WTC11 (cell line): Measurements from ENCODE around the gene AKAP13.

ENCODE experiments used
- FOXJ3 ChIP-seq: sonication (generic); formaldehyde crosslinking; IDR thresholded peaks from 2 replicates; pipeline ENCODE4 v1.9.0; 2021; ENCODE audit warnings: missing genetic modification reagents, mild to moderate bottlenecking, borderline replicate concordance
- GABPB1 ChIP-seq: sonication (generic); formaldehyde crosslinking; IDR thresholded peaks from 2 replicates; pipeline ENCODE4 v1.8.1; 2023; ENCODE audit warnings: mild to moderate bottlenecking, missing genetic modification reagents
- TF ChIP-seq, protein P1 (sequence below): fragments of 200-600 bp; IDR thresholded peaks from 2 replicates; pipeline ENCODE4 v1.8.0; 2022; ENCODE audit warnings: antibody characterized with exemption

DNA sequence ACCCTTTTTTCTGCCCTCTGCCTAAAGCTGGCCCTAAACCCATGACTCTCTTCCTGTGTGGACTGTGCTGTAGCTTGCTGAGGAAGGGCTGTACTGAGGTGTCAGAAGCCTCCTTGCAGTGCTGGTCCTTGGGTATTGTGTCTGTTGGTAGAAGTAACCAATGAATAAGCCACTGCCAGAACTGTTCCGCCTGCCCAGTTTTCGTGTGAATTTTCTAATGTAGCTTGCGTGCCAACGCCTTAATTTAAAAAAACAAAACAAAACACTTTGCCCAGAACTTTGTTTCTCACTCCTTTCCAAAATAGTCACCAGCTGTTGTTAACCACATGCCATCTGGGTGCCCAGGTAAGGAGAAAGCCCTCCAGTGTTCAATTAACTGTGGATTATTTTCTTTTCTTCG lies 312.5 kb downstream of the AKAP13 start:
- no peak for TF ChIP-seq FOXJ3
- no peak for TF ChIP-seq GABPB1
- TF ChIP-seq, protein P1, sequence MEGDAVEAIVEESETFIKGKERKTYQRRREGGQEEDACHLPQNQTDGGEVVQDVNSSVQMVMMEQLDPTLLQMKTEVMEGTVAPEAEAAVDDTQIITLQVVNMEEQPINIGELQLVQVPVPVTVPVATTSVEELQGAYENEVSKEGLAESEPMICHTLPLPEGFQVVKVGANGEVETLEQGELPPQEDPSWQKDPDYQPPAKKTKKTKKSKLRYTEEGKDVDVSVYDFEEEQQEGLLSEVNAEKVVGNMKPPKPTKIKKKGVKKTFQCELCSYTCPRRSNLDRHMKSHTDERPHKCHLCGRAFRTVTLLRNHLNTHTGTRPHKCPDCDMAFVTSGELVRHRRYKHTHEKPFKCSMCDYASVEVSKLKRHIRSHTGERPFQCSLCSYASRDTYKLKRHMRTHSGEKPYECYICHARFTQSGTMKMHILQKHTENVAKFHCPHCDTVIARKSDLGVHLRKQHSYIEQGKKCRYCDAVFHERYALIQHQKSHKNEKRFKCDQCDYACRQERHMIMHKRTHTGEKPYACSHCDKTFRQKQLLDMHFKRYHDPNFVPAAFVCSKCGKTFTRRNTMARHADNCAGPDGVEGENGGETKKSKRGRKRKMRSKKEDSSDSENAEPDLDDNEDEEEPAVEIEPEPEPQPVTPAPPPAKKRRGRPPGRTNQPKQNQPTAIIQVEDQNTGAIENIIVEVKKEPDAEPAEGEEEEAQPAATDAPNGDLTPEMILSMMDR: no peak
